HG02798 (cell line): ENCODE data around the gene ZNF865.

Experiments used
- ATAC-seq: cut with Tn5 transposase; IDR thresholded peaks from one replicate; pipeline ENCODE4 v1.9.1; 2021; ENCODE audit warnings: mild to moderate bottlenecking; ENCODE audit not compliant: unreplicated experiment, poor library complexity

Gene ZNF865

GRCh38 chr19:55603115-55603514, 2.3 kb upstream of the ZNF865 start:
- ATAC-seq: no peak

GRCh38 chr19:55603581-55604292, 1.7 kb upstream of the ZNF865 start:
- no peak for ATAC-seq

- peak; percentile 82 for ATAC-seq
Observed at GRCh38 chr19:55605207-55605636, 225 bp upstream of the ZNF865 start.

- no peak for ATAC-seq
Observed at GRCh38 chr19:55606471-55606787, 982 bp downstream of the ZNF865 start.

GRCh38 chr19:55606817-55607216, 1.4 kb downstream of the ZNF865 start:
- ATAC-seq: no peak

- no peak for ATAC-seq
Observed at GRCh38 chr19:55609326-55609725, 3.9 kb downstream of the ZNF865 start.

- ATAC-seq: no peak
Observed at GRCh38 chr19:55611300-55611982, 6.0 kb downstream of the ZNF865 start.

- no peak for ATAC-seq
Observed at GRCh38 chr19:55611983-55612645, 6.7 kb downstream of the ZNF865 start.

GRCh38 chr19:55613396-55613795, 7.9 kb downstream of the ZNF865 start:
- ATAC-seq: no peak

GRCh38 chr19:55613930-55614710, 8.7 kb downstream of the ZNF865 start:
- ATAC-seq: no peak

- no peak for ATAC-seq
Observed at GRCh38 chr19:55614711-55615542, 9.5 kb downstream of the ZNF865 start.

GRCh38 chr19:55615543-55616394, 10.3 kb downstream of the ZNF865 start:
- ATAC-seq: no peak

GRCh38 chr19:55616395-55616875, 11.0 kb downstream of the ZNF865 start:
- no peak for ATAC-seq

GRCh38 chr19:55617426-55617825, 12.0 kb downstream of the ZNF865 start:
- ATAC-seq: no peak

GRCh38 chr19:55618426-55618825, 13.0 kb downstream of the ZNF865 start:
- no peak for ATAC-seq

GRCh38 chr19:55619286-55619685, 13.8 kb downstream of the ZNF865 start:
- no peak for ATAC-seq

GRCh38 chr19:55620410-55621204, 15.2 kb downstream of the ZNF865 start:
- ATAC-seq: no peak

GRCh38 chr19:55621205-55621672, 15.8 kb downstream of the ZNF865 start:
- no peak for ATAC-seq
